GM12801 (cell line): Measurements from ENCODE around the gene TSEN15.

Experiments
- TF ChIP-seq, protein P1 (sequence below): IDR thresholded peaks from one replicate; pipeline ENCODE4 v1.5.1; 2011; ENCODE audit warnings: control low read depth; ENCODE audit not compliant: insufficient read length; ENCODE audit errors: extremely low read depth

The TSEN15 gene

DNA sequence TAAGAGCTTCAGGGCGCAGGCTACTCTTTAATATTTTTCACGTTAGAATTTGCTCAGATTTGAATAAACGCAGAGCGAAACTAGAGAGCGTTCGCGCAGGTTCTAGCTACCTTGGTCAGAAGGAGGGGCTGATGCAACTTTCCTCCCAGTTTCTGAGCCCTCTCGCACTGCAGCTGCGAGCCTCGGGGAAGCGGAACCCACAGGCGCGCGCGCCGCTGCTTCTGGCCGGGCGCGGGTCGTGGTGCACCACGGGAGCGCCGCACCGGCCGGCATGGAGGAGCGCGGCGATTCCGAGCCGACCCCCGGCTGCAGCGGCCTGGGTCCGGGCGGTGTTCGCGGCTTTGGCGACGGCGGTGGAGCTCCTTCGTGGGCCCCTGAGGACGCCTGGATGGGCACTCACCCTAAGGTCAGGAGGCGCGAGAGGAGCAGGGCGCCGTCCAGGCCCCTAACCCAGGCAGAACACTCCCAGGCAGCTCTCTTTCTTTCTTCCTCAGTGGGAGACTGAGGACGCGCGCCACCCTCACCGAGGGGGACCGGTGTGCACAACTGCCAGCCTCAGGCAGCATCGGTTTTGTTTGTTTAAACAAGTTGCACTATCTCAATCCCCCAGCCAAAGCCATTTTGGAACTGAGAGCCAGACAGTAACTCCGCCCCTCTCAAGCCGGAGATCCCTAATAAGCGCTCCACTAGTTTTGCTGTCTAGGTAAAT lies at the start of gene TSEN15:
TSEN15 (plus strand) TSS at position 246 of the 709 bp plus-strand sequence; CDS start at position 272, 26 bp downstream.
- TF ChIP-seq, protein P1, sequence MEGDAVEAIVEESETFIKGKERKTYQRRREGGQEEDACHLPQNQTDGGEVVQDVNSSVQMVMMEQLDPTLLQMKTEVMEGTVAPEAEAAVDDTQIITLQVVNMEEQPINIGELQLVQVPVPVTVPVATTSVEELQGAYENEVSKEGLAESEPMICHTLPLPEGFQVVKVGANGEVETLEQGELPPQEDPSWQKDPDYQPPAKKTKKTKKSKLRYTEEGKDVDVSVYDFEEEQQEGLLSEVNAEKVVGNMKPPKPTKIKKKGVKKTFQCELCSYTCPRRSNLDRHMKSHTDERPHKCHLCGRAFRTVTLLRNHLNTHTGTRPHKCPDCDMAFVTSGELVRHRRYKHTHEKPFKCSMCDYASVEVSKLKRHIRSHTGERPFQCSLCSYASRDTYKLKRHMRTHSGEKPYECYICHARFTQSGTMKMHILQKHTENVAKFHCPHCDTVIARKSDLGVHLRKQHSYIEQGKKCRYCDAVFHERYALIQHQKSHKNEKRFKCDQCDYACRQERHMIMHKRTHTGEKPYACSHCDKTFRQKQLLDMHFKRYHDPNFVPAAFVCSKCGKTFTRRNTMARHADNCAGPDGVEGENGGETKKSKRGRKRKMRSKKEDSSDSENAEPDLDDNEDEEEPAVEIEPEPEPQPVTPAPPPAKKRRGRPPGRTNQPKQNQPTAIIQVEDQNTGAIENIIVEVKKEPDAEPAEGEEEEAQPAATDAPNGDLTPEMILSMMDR = no peak

GRCh38 chr1:184002071-184002470 lies 49.5 kb upstream of the TSEN15 start:
- TF ChIP-seq, protein P1 = no peak

DNA sequence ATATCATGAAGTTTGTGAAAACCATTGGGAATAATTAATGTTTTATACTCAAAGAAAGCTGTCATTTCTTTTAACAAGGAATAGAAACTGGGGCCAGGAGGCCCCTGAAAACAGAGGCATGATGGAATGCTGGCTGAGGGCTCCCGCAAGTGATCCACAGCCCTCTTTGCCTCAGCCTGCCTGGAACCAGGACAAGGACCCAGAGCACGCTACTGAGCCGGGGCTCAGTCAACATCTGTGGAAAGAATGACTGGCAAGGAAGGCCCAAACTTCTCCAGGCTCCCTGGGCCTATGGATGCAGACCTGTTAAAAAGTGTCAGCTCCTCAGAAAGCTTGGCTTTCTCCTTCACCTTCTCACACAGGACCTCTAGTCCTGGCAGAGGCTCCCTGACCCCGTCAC lies 46.6 kb upstream of the TSEN15 start:
- TF ChIP-seq, protein P1 = no peak

- TF ChIP-seq, protein P1 = no peak
Measured at GRCh38 chr1:184005506-184005905, 46.0 kb upstream of the TSEN15 start.

DNA sequence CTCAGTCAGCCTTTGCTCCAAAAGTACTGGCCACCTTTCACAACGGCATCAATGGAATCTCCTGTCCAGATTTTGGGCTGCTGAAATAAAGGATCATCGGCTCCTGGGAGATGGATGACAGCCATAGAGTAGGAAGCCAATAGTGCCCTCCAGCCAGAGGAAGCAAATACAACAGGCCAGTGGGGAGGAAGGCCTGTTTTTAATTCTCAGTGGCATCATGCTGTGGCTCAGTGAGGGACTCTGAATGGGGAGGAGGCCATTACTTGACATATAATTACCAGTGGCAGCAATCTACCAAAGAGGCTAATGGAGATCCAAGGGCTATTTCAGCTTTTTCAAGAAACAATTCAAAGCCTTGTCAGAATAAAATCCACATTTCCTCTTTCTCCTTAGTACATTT lies 40.7 kb upstream of the TSEN15 start:
- TF ChIP-seq, protein P1 = no peak

DNA sequence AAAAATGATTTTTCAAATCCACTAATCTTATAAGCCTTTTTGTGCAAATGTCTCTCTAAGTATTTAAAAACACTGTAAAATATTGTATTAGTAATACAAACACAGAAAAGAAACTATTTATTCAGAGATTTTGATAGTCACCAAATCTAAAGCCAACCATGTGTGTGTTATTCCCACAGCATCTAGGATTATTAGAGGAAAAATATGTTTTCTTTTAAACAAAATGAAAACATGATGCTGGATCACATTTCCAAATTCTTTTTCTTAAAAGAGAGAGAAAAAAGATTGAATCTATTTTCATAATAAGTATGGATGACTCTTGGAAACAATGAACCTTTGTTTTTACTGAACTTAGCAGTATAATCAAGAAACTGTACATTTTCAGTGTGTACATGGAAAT lies 39.3 kb upstream of the TSEN15 start:
- TF ChIP-seq, protein P1 = no peak

- TF ChIP-seq, protein P1 = no peak
Measured at GRCh38 chr1:184014271-184014670, 37.3 kb upstream of the TSEN15 start.
